Heart right ventricle (tissue), 16 donors: ENCODE data around the gene TRMT61B. TPM values are rescaled to one million over a fixed set of nuclear protein-coding genes. Genes with fewer than 3 reads are reported as not detected.

Experiments used
- ATAC-seq, 8 donors: fragments of 200-7000 bp; cut with Tn5 transposase; one replicate each; pipeline ENCODE4 v1.9.1; 2020; ENCODE audit warnings: mild to moderate bottlenecking in 8 of 8, moderate library complexity in 8 of 8, moderate number of reproducible peaks in 1 of 8
- DNase-seq, 2 donors: peaks; one replicate each; pipeline ENCODE4 v3.0.0-alpha.2; 2020
- H3K27ac ChIP-seq, 10 donors: fragments of 200-600 bp; sonication (generic) in 2 of 10; one replicate each; pipeline versions ENCODE4 v1.5.0 to v1.8.0; 2020 to 2022; ENCODE audit warnings: mild to moderate bottlenecking in 3 of 10
- H3K27me3 ChIP-seq, 7 donors: fragments of 200-600 bp; one replicate each; pipeline ENCODE4 v1.8.0; 2021 to 2022; ENCODE audit warnings: mild to moderate bottlenecking in 2 of 7
- H3K36me3 ChIP-seq, 9 donors: fragments of 200-600 bp; sonication (generic) in 1 of 9; one replicate each; pipeline versions ENCODE4 v1.5.0 to v1.8.0; 2020 to 2022; ENCODE audit warnings: mild to moderate bottlenecking in 2 of 9
- H3K4me1 ChIP-seq, 9 donors: fragments of 200-600 bp; sonication (generic) in 1 of 9; one replicate each; pipeline versions ENCODE4 v1.5.0 to v1.8.0; 2020 to 2022; ENCODE audit warnings: mild to moderate bottlenecking in 4 of 9
- H3K4me3 ChIP-seq, 10 donors: fragments of 200-600 bp; sonication (generic) in 2 of 10; one replicate each; pipeline versions ENCODE4 v1.5.0 to v1.8.0; 2020 to 2022; ENCODE audit warnings: mild to moderate bottlenecking in 7 of 10, moderate library complexity in 2 of 10
- H3K9me3 ChIP-seq, 11 donors: fragments of 200-600 bp in 10 of 11; sonication (generic) in 2 of 11; one replicate each; pipeline versions ENCODE4 v1.5.0 to v1.8.0; 2013 to 2022; ENCODE audit warnings: mild to moderate bottlenecking in 2 of 11, control low read depth in 1 of 11, moderate library complexity in 1 of 11
- CTCF ChIP-seq, 9 donors: fragments of 200-600 bp; sonication (generic) in 2 of 9; IDR thresholded peaks; one replicate each; pipeline versions ENCODE4 v1.5.0 to v1.8.0; 2021 to 2022; ENCODE audit warnings: antibody characterized with exemption in 9 of 9, mild to moderate bottlenecking in 5 of 9, moderate library complexity in 1 of 9
- WGBS, 2 donors: extraction: QIAGEN DNeasy Blood & Tissue Kit; methylation state at CpG; one replicate each; pipeline ENCODE4 v1.1.7; 2013; ENCODE audit warnings: inconsistent platforms in 1 of 2; 5-methylcytosine and 5-hydroxymethylcytosine counted together
- intact Hi-C, 10 donors: fragments of 100-400 bp; cut with DNase I; formaldehyde crosslinking; loops; one replicate each; pipeline versions ENCODE4 v1.11.1 to v1.14.2; 2022
- polyA plus RNA-seq, 2 donors: library from polyadenylated mRNA; stranded (reverse); fragments of 200-250 nt; gene quantifications; one replicate each; pipeline ENCODE4 v1.2.3, GENCODE V29; 2013
- total RNA-seq, 10 donors: library from RNA; stranded (reverse); fragmentation: NEBNext Ultra II Directional in 3 of 10; extraction: Animal tissue kit (Norgen Biotek cat#: 25700) in 3 of 10; gene quantifications; one replicate each; pipeline versions ENCODE4 v1.2.1 to v1.2.4, GENCODE V29; 2021 to 2023
- donor health status: Arrhythmogenic right ventricular cardiomyopathy.
- donor health status: ischemic (EF 13 %, LVEDD 7.1; RV severe dilation, severe dysfunction).
- donor health status: healthy with polysubstance abuse.
- donor health status: DM: no; HTN: yes; CAD: no.
- donor health status: DM: no; HTN: no; CAD: no.
- donor health status: ischemic (EF 25% LVEDD 6.9; RV normal size, moderate dysfunction).
- donor health status: ischemic (EF 25% LVEDD 5.7; RV mildly dilated, moderate dysfunction).
- donor health status: healthy.
- donor health status: DM: yes; HTN: yes; CAD: no.
- donor health status: Ischemic cardiomyopathy.
- donor health status: ischemic (EF 35%, LVEDD 5.7; RV mildly dilated, moderate dysfunction).
- donor health status: nonischemic (EF 11% LVEDD 7.7; RV severe dilation, severe dysfunction).
- donor health status: DM: yes; HTN: yes; CAD: no.
- donor health status: PGD.
- donor health status: ischemic (EF 29% LVEDD 5.4; RV normal size, mild dysfunction).
- donor health status: nonischemic (EF 23%, LVEDD 6.1; RV moderate dilation, normal function).

Gene TRMT61B
- total and polyA plus RNA-seq, 12 donors, result 13.5 to 54.1 (median 17.5) TPM

DNA sequence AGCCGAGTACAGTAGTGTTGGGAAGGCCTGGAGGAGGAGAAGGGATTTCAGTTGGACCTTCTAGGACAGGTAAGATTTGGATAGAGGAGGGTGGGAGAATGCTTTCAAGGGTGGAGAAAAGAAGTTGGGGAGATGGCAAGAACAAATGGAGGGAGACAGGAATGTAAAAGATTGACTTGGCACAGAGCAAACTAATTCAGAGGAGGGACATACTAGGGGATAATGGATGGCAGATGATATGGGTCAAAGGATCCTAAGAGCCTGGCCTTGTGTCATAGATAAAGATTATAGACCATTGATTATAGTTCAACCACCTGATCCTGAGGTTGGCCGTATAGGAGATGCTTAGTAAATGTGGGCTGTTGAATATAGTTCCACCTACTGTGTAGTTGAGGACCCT lies 36.7 kb upstream of the TRMT61B start:
- peaks cover 0 to 96% (median 16%) of the 10 kb centered on the region in 9 donors for H3K36me3 ChIP-seq
- intact Hi-C loops, result no loop called here
- no peak overlapping the region for H3K27ac ChIP-seq
- H3K4me1 ChIP-seq, result peaks cover 0 to 8% (median 0%) of the 10 kb centered on the region in 9 donors
- H3K4me3 ChIP-seq, result no peak overlapping the region
- ATAC-seq (no peak), DNase-seq (no peak)
- no peaks in the 10 kb centered on the region for H3K9me3 ChIP-seq
- no peaks in the 10 kb centered on the region for H3K27me3 ChIP-seq
- no peak for TF ChIP-seq CTCF (IDR thresholded peaks at IDR 0.05)
- 96 to 98% methylated on average over 2 of the region's 2 CpGs for WGBS, 2 donors

DNA sequence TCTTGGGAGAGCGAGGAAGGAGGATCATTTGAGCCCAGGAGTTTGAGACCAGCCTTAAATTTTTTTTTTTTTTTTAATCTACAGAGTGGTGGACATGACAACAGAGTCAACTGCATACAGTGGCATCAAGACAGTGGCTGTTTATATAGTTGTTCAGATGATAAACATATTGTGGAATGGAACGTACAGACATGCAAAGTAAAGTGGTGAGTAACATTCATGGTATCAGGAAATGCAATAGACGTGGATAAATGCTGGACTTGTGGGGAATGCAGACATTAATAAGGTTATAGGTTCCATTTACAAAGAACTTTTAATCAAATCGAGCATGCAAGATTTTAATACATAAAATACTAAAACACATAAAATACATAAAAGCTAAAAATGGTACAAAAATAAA lies 36.3 kb upstream of the TRMT61B start:
- no peak for DNase-seq
- H3K9me3 ChIP-seq, result no peaks in the 10 kb centered on the region
- intact Hi-C loops, result no loop called here

GRCh38 chr2:28905533-28905932 lies 35.4 kb upstream of the TRMT61B start:
- H3K27me3 ChIP-seq, result no peaks in the 10 kb centered on the region
- ATAC-seq (no peak), DNase-seq (no peak)
- H3K27ac ChIP-seq, result no peak overlapping the region
- no peaks in the 10 kb centered on the region for H3K9me3 ChIP-seq
- 96 to 99% methylated on average over 3 of the region's 3 CpGs for WGBS, 2 donors
- H3K4me1 ChIP-seq, result peaks cover 0 to 19% (median 0%) of the 10 kb centered on the region in 9 donors
- intact Hi-C loops, result no loop called here
- peaks cover 0 to 85% (median 16%) of the 10 kb centered on the region in 9 donors for H3K36me3 ChIP-seq
- no peak for TF ChIP-seq CTCF (IDR thresholded peaks at IDR 0.05)
- H3K4me3 ChIP-seq, result no peak overlapping the region

More for the DNA sequence above, 36.3 kb upstream of the TRMT61B start:
- no peak overlapping the region for H3K27ac ChIP-seq
- 92 to 94% methylated on average over 4 of the region's 4 CpGs for WGBS, 2 donors
- no peak for ATAC-seq
- H3K36me3 ChIP-seq, result peaks cover 0 to 93% (median 16%) of the 10 kb centered on the region in 9 donors
- H3K4me1 ChIP-seq, result peaks cover 0 to 12% (median 0%) of the 10 kb centered on the region in 9 donors
- H3K27me3 ChIP-seq, result no peaks in the 10 kb centered on the region
- no peak for TF ChIP-seq CTCF (IDR thresholded peaks at IDR 0.05)
- H3K4me3 ChIP-seq, result no peak overlapping the region

DNA sequence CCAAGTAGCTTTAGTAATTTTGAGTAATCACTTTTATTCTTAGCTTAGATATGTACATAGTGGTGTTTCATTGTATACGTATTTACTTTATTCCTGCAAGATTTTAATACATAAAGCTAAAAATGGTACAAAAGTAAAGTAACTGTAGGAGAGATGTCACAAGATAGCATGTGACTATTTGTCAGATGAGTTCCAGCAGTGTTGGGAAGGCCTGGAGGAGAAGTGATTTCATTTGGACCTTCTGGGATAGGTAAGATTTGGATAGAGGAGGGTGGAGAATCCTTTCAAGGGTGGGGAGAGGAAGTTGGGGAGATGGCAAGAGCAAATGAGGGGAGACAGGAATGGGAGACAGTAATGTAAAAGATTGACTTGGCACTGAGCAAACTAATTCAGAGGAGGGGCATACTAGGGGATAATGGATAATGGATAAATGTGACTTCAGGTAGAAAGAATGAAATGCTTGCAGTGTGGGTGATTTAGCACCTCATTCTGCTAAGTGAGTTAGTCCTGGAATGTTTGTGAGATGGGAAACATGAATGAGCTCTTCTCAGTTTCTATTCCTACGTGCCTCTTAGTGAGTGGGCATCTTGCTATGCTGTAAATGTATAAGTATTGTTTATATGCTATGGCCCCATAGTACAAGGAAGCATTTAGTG lies 34.8 kb upstream of the TRMT61B start:
- Histone ChIP-seq H3K36me3 (peaks cover 0 to 79% (median 16%) of the 10 kb centered on the region in 9 donors), H3K4me3 (no peak overlapping the region), H3K27ac (no peak overlapping the region), H3K4me1 (peaks cover 0 to 19% (median 0%) of the 10 kb centered on the region in 9 donors), H3K9me3 (no peaks in the 10 kb centered on the region), H3K27me3 (no peaks in the 10 kb centered on the region)
- TF ChIP-seq CTCF (IDR thresholded peaks at IDR 0.05), result no peak
- no peak for ATAC-seq
- intact Hi-C loops, result loop anchor here in 1 of 10 donors (1.0 kb wide), 1 partner anchor 39 kb away; no protein-coding TSS in a partner anchor
- no peak for DNase-seq
- 91 to 95% methylated on average over 2 of the region's 2 CpGs for WGBS, 2 donors
